Nephron (organoid): ENCODE results near the gene B3GALT6.

Source experiments
- H3K27ac Mint-ChIP-seq, 3 experiments: 2 replicates each; pipeline ENCODE4 v1.8.0; 2020; ENCODE audit warnings: mixed read lengths in 3 of 3, mild to moderate bottlenecking in 2 of 3, moderate library complexity in 1 of 3
- H3K27me3 Mint-ChIP-seq: 2 replicates; pipeline ENCODE4 v1.8.0; 2021; ENCODE audit warnings: low read depth, mild to moderate bottlenecking, moderate library complexity, mixed read lengths
- H3K36me3 Mint-ChIP-seq: 2 replicates; pipeline ENCODE4 v1.8.0; 2020; ENCODE audit warnings: low read depth, mixed read lengths
- H3K4me1 Mint-ChIP-seq: 2 replicates; pipeline ENCODE4 v1.8.0; 2020; ENCODE audit warnings: mixed read lengths
- H3K4me3 Mint-ChIP-seq, 3 experiments: 2 replicates each; pipeline ENCODE4 v1.8.0; 2020; ENCODE audit warnings: mild to moderate bottlenecking in 3 of 3, mixed read lengths in 3 of 3, moderate library complexity in 2 of 3
- H3K9me3 Mint-ChIP-seq: 2 replicates; pipeline ENCODE4 v1.8.0; 2020; ENCODE audit warnings: mixed read lengths
- TF ChIP-seq, protein P1 (sequence below), 3 experiments: fragments of 200-600 bp; sonication (generic); IDR thresholded peaks; one replicate each; pipeline ENCODE4 v1.5.0; 2021; ENCODE audit warnings: antibody characterized with exemption in 3 of 3; ENCODE audit not compliant: unreplicated experiment in 3 of 3

B3GALT6 gene

DNA sequence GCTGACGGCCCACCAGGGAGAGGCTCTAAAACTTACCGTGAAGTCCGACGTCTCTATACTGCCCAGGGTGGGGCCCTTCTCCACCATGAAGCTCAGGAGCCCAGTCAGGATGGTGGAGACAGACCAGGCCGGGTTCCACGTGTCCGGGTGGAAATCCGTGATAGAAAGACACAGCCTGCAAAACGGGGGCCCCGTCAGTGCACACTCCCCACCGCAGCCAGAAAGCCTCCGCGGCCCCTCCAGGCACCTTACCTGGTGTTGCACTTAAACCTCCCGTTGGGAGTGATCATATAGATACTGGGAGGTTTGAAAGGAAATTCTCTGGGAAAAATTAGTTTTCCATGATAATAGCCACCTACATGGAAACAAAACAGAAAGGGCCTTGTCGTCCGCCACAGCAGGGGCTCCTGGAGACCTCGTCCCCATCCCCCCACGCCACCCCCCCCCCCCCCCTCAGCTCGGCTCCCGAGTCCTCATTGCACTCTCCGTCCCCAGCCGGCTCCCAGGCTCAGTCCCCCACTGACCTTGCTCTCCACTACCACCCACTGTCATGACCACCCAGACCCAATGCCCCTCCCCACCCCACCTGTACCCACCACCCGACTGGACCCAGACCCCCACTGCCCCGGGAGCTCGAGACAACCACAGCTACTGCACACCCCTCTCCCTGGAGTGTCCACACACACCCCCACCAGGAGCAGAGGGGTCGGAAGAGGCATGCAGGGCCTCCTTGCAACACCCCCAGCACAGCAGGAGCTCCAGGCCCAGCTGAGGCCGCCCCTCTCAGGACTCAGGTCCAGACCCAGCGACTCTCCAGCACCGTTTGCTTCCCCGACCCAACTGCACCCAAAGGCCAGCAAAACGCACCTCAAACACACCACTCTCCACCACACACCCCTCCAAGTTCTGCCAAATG is 25.2 kb downstream of the B3GALT6 start:
- H3K27ac Mint-ChIP-seq: no peak overlapping the region
- H3K4me1 Mint-ChIP-seq: no peaks in the 10 kb centered on the region
- H3K4me3 Mint-ChIP-seq: no peak overlapping the region
- no peaks in the 10 kb centered on the region for H3K9me3 Mint-ChIP-seq
- peaks cover 58% of the 10 kb centered on the region for H3K36me3 Mint-ChIP-seq
- no peaks in the 10 kb centered on the region for H3K27me3 Mint-ChIP-seq
- TF ChIP-seq, protein P1, sequence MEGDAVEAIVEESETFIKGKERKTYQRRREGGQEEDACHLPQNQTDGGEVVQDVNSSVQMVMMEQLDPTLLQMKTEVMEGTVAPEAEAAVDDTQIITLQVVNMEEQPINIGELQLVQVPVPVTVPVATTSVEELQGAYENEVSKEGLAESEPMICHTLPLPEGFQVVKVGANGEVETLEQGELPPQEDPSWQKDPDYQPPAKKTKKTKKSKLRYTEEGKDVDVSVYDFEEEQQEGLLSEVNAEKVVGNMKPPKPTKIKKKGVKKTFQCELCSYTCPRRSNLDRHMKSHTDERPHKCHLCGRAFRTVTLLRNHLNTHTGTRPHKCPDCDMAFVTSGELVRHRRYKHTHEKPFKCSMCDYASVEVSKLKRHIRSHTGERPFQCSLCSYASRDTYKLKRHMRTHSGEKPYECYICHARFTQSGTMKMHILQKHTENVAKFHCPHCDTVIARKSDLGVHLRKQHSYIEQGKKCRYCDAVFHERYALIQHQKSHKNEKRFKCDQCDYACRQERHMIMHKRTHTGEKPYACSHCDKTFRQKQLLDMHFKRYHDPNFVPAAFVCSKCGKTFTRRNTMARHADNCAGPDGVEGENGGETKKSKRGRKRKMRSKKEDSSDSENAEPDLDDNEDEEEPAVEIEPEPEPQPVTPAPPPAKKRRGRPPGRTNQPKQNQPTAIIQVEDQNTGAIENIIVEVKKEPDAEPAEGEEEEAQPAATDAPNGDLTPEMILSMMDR (IDR thresholded peaks at IDR 0.05; ENCODE audit: unreplicated experiment in 3 of 3): no peak

DNA sequence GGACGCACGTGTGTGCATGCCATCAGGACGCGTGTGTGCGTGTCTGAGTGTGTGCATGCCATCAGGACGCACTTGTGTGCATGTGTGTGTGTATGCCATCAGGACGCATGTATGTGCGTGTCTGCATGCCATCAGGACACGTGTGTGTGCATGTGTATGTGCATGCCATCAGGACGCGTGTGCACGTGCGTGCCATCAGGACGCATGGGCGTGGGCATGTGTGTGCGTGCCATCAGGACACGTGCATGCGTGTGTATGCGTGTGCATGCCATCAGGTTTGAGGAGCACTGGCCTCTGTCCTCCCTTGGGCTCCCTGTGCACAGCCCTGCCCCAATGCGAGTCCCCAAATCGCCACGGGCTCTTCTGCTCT is 27.1 kb downstream of the B3GALT6 start:
- Mint-ChIP-seq H3K4me3 (no peak overlapping the region), H3K27ac (no peak overlapping the region), H3K4me1 (no peaks in the 10 kb centered on the region), H3K36me3 (peaks cover 48% of the 10 kb centered on the region), H3K27me3 (no peaks in the 10 kb centered on the region), H3K9me3 (no peaks in the 10 kb centered on the region)
- TF ChIP-seq, protein P1 (IDR thresholded peaks at IDR 0.05; ENCODE audit: unreplicated experiment in 3 of 3): no peak

DNA sequence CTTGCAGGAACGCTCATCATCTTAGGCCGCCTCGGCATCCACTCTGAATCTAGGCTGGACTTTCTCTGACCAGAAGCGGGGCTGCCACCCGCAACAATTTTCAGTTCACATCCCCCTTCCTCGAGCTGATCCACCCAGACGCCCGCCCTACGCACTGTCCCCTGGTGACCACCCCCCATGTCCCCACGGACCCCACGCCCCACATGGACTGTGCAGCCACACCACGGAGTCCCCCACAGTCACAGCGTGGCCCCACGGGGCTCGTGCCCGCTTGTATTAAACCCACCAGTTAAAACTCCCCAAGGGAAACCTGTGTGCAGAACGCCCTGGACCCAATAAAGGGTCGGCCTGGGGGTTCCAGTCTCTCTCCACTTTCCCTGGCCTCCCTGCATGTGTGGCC is 27.5 kb downstream of the B3GALT6 start:
- H3K9me3 Mint-ChIP-seq: no peaks in the 10 kb centered on the region
- H3K4me3 Mint-ChIP-seq: no peak overlapping the region
- H3K27ac Mint-ChIP-seq: no peak overlapping the region
- TF ChIP-seq, protein P1 (IDR thresholded peaks at IDR 0.05; ENCODE audit: unreplicated experiment in 3 of 3): no peak
- H3K36me3 Mint-ChIP-seq: peaks cover 48% of the 10 kb centered on the region
- no peaks in the 10 kb centered on the region for H3K27me3 Mint-ChIP-seq
- no peaks in the 10 kb centered on the region for H3K4me1 Mint-ChIP-seq

DNA sequence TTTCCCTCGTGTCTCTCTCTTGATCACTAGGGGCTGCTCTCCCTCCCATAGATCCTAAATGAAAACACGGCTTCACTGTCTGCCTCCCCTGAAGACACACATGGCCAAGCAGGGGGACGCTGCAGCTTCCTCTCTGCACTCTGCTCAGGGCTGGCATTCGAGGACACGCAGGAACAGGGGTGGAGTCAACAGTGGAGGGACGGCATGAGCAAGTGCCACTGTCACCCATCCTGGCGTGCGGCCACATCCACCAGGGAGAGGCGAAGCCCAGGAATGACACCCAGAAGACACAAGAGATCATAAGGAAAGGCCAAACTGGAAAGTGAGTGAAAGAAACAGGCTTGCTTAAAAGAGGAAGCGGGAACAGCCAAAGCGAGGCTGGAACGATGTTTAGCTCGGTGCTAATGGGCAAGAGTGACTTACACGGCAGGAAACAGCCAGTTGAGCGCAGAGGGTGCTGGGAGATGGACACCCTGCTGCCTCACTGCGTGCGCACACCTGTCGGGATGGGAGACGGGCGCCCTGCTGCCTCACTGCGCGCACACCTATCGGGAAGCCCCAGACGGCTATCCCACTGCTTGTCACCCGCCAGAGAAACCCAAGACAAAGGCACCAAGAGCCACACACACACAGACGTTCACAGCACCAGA is 28.0 kb downstream of the B3GALT6 start:
- Mint-ChIP-seq H3K4me1 (no peaks in the 10 kb centered on the region), H3K27me3 (no peaks in the 10 kb centered on the region), H3K9me3 (no peaks in the 10 kb centered on the region), H3K36me3 (peaks cover 48% of the 10 kb centered on the region), H3K4me3 (no peak overlapping the region), H3K27ac (no peak overlapping the region)
- TF ChIP-seq, protein P1 (IDR thresholded peaks at IDR 0.05; ENCODE audit: unreplicated experiment in 3 of 3): no peak

DNA sequence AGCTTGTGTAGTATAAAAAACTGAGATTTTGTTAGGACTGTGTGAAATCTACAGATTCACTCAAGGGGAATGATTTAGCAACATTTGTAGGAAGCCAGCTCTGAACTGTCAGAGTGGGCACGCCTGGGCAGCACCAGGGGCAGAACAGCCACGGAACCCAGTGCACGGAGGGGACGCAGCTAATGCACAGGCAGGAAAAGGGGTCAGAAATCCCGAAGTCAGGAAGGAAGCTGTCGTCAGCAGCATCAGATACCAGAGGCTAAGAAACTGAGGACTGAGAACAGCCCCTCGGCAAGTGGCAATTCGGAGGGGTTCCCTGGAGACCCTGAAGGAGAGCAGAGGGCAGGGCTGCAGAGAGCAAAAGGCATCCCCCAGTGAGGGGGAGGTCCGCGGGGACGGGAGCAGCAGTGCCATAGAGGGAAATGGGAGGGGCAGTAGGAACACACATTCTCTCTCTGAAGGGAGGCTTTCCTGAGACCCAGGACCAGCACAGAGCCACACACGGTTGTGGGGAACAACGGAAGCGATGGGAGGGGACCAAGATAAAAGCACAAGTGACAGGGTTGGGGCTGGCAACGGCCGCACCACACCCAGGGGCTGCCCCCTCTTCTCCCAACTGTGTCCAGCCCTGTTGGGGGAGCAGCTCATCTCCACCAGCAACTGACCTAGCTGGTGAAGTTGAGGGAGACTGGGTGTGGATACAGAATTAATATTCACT is 29.0 kb downstream of the B3GALT6 start:
- TF ChIP-seq, protein P1 (IDR thresholded peaks at IDR 0.05; ENCODE audit: unreplicated experiment in 3 of 3): no peak
- no peaks in the 10 kb centered on the region for H3K27me3 Mint-ChIP-seq
- H3K9me3 Mint-ChIP-seq: no peaks in the 10 kb centered on the region
- peaks cover 5% of the 10 kb centered on the region for H3K4me1 Mint-ChIP-seq
- H3K4me3 Mint-ChIP-seq: no peak overlapping the region
- H3K27ac Mint-ChIP-seq: no peak overlapping the region
- H3K36me3 Mint-ChIP-seq: peaks cover 54% of the 10 kb centered on the region
